Right cardiac atrium (tissue), 5 donors: ENCODE results near the gene PRDM10. TPM values are rescaled to one million over a fixed set of nuclear protein-coding genes. Genes with fewer than 3 reads are reported as not detected.

Experiments
- ATAC-seq, 2 donors: fragments of 200-7000 bp; cut with Tn5 transposase; one replicate each; pipeline versions ENCODE4 v1.8.0 to v1.9.1; 2020; ENCODE audit warnings: moderate library complexity in 2 of 2, mild to moderate bottlenecking in 1 of 2
- DNase-seq, 3 donors: peaks; one replicate each; pipeline ENCODE4 v3.0.0-alpha.2; 2020
- H3K27ac ChIP-seq: one replicate; pipeline ENCODE4 v1.5.1; 2013; ENCODE audit warnings: mild to moderate bottlenecking, low read length, control low read depth, moderate library complexity
- H3K27me3 ChIP-seq: one replicate; pipeline ENCODE4 v1.6.1; 2013; ENCODE audit not compliant: control insufficient read depth, insufficient read depth
- H3K4me1 ChIP-seq: one replicate; pipeline ENCODE4 v1.6.1; 2013; ENCODE audit warnings: low read length; ENCODE audit not compliant: control insufficient read depth, insufficient read depth
- H3K4me3 ChIP-seq: one replicate; pipeline ENCODE4 v1.5.1; 2013; ENCODE audit warnings: low read length, control low read depth
- H3K9me3 ChIP-seq: one replicate; pipeline ENCODE4 v1.6.1; 2013; ENCODE audit warnings: low read length; ENCODE audit not compliant: control insufficient read depth
- WGBS: extraction: QIAGEN DNeasy Blood & Tissue Kit; methylation state at CpG from one replicate; pipeline ENCODE4 v1.1.7; 2013; 5-methylcytosine and 5-hydroxymethylcytosine counted together
- intact Hi-C, 4 donors: fragments of 100-400 bp; cut with DNase I; formaldehyde crosslinking; loops; one replicate each; pipeline versions ENCODE4 v1.11.0 to v1.14.0; 2022 to 2023
- polyA plus RNA-seq: library from polyadenylated mRNA; stranded (reverse); fragments of 200-250 nt; gene quantifications from one replicate; pipeline ENCODE4 v1.2.3, GENCODE V29; 2013
- total RNA-seq, 4 donors: library from RNA; stranded (reverse); fragmentation: NEBNext Ultra II Directional; extraction: Animal tissue kit (Norgen Biotek cat#: 25700); gene quantifications; one replicate each; pipeline ENCODE4 v1.2.1, GENCODE V29; 2021
- donor health status: healthy with polysubstance abuse.
- donor health status: DM: no; HTN: yes; CAD: no.
- donor health status: DM: no; HTN: no; CAD: no.
- donor health status: DM: no; HTN: yes; CAD: no; lungs with severe emphysema.
- donor health status: DM: yes; HTN: yes; CAD: no.

Gene PRDM10
- total and polyA plus RNA-seq, 5 donors: 1.6 to 7.2 (median 6.1) TPM

DNA sequence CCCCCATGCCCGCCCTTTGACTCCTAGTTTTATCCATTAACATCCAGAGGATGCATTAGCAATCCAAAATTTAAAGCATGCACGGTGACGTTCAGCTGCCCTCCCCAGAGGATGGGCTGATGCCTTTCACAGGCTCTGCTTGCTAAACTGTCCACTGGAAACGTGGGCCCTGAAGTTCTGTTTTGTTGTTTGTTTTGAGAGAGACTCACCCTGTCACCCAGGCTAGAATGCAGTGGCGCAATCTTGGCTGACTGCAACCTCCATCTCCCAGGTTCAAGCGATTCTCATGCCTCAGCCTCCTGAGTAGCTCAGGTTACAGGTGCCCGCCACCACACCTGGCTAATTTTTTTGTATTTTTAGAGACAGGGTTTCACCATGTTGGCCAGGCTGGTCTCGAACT, 146.6 kb downstream of the PRDM10 start:
- Histone ChIP-seq H3K4me3 (no peak overlapping the region), H3K27me3 (no peaks in the 10 kb centered on the region), H3K27ac (no peak overlapping the region), H3K4me1 (peaks cover 6% of the 10 kb centered on the region), H3K9me3 (no peaks in the 10 kb centered on the region)
- 89% methylated on average over 8 of the region's 8 CpGs for WGBS
- DNase-seq (no peak), ATAC-seq (no peak)
- intact Hi-C loops: no loop called here

- WGBS: 88% methylated on average over 11 of the region's 11 CpGs
- intact Hi-C loops: no loop called here
These were observed 147.5 kb downstream of the PRDM10 start for GRCh38 chr11:129855086-129855485.

GRCh38 chr11:129854232-129854805, 148.3 kb downstream of the PRDM10 start:
- Histone ChIP-seq H3K27me3 (no peaks in the 10 kb centered on the region), H3K4me3 (no peak overlapping the region), H3K4me1 (peaks cover 6% of the 10 kb centered on the region), H3K27ac (no peak overlapping the region), H3K9me3 (no peaks in the 10 kb centered on the region)
- ATAC-seq (no peak), DNase-seq (no peak)
- intact Hi-C loops: no loop called here
- WGBS: 82% methylated on average over 7 of the region's 7 CpGs

More at GRCh38 chr11:129855086-129855485, 147.5 kb downstream of the PRDM10 start:
- no peaks in the 10 kb centered on the region for H3K27me3 ChIP-seq
- peak in 1 of 2 donors; percentile 19 for ATAC-seq
- H3K27ac ChIP-seq: no peak overlapping the region
- no peaks in the 10 kb centered on the region for H3K9me3 ChIP-seq
- no peak overlapping the region for H3K4me3 ChIP-seq
- H3K4me1 ChIP-seq: peaks cover 6% of the 10 kb centered on the region
- DNase-seq: peak in 1 of 3 donors; percentile 65

GRCh38 chr11:129853518-129854231, 149.0 kb downstream of the PRDM10 start:
- Histone ChIP-seq H3K27ac (no peak overlapping the region), H3K27me3 (no peaks in the 10 kb centered on the region), H3K4me3 (no peak overlapping the region), H3K4me1 (peaks cover 6% of the 10 kb centered on the region), H3K9me3 (no peaks in the 10 kb centered on the region)
- WGBS: 11% methylated on average over 10 of the region's 10 CpGs
- DNase-seq (peak in 2 of 3 donors; percentile 40 to 75), ATAC-seq (peak; percentile 55 to 59)
- intact Hi-C loops: no loop called here

DNA sequence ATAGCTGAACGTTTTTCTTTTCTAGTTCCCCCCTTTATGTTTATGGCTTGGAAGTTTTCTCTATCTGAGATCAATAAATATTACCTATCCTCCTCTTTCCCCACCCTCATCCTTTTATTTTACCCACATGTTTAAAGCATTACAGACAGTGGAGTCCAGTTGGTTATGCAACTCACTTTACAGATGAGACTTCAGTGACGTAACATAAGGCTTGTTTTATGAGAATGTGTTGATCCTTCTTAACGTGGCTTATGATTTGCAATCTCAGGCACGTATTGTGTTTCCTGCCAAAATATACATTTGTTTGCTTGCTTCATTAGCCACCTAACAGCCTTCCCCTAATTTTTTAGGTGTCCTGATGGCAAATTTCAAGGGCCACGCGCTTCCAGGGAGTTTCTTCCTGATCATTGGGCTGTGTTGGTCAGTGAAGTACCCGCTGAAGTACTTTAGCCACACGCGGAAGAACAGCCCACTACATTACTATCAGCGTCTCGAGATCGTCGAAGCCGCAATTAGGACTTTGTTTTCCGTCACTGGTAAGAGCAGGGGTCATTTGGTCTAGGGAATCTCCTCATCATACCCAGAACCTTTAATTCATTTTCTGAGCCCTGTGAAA, 150.4 kb downstream of the PRDM10 start:
- no peak for ATAC-seq
- WGBS: 86% methylated on average over 15 of the region's 15 CpGs

More for the DNA sequence above, 150.4 kb downstream of the PRDM10 start:
- H3K4me1 ChIP-seq: peaks cover 6% of the 10 kb centered on the region
- no peaks in the 10 kb centered on the region for H3K9me3 ChIP-seq
- H3K4me3 ChIP-seq: no peak overlapping the region
- no peaks in the 10 kb centered on the region for H3K27me3 ChIP-seq
- no peak for DNase-seq
- intact Hi-C loops: no loop called here
- H3K27ac ChIP-seq: no peak overlapping the region

Other genes starting within 250 kb of the PRDM10 start
- gene TMEM45B, start 187.0 kb downstream of the PRDM10 start, total RNA-seq: not detected
- not detected for gene TMEM45B, start 187.0 kb downstream of the PRDM10 start, polyA plus RNA-seq
- 10 to 100 TPM in 2 of 4 donors, 1 to 10 TPM in 2; 9.1 to 11.7 (median 10.3) TPM for gene NFRKB, start 107.3 kb downstream of the PRDM10 start, total RNA-seq
- gene NFRKB, start 107.3 kb downstream of the PRDM10 start, polyA plus RNA-seq: 4.2 TPM
- 100 to 1,000 TPM; 311 to 375 (median 344) TPM for gene APLP2, start 67.1 kb upstream of the PRDM10 start, total RNA-seq
- 228 TPM for gene APLP2, start 67.1 kb upstream of the PRDM10 start, polyA plus RNA-seq
- 1 to 10 TPM; 1.0 to 2.8 (median 1.4) TPM for gene ST14, start 156.9 kb upstream of the PRDM10 start, total RNA-seq
- 0.61 TPM for gene ST14, start 156.9 kb upstream of the PRDM10 start, polyA plus RNA-seq